Measurements from ENCODE around the gene GAPDH. TPM values are rescaled to one million over a fixed set of nuclear protein-coding genes. Genes with fewer than 3 reads are reported as not detected.
"Not testable (repeated sequence)": the region's sequence is repeated elsewhere in the genome, so short reads cannot be mapped to it uniquely, and the experiment has no call there.

GAPDH gene
- total RNA-seq, 4 donors from 2014 or later: 1,191 to 3,596 (median 1,852) TPM

- peak overlapping the region in 2 of 3 donors; percentile 10 to 43 for H3K4me3 ChIP-seq (replicated peaks in 1 of 3)
These were observed 20.8 kb downstream of the GAPDH start for GRCh38 chr12:6555018-6555691.

GRCh38 chr12:6556496-6556817 lies 22.1 kb downstream of the GAPDH start:
- H3K27ac ChIP-seq; H3K4me3 ChIP-seq (replicated peaks in 1 of 3); H3K27me3 ChIP-seq; intact Hi-C loops (cut with DNase I); H3K9me3 ChIP-seq; DNase-seq: not testable (repeated sequence)
- H3K36me3 ChIP-seq: peaks cover 22 to 27% of the 10 kb centered on the region in 2 donors
- WGBS, 2 donors: 89 to 93% methylated on average over 7 of the region's 7 CpGs
- peaks cover 41 to 46% of the 10 kb centered on the region in 2 donors for H3K4me1 ChIP-seq

More at GRCh38 chr12:6555018-6555691, 20.8 kb downstream of the GAPDH start:
- Histone ChIP-seq H3K9me3 (no peaks in the 10 kb centered on the region), H3K4me1 (peaks cover 37 to 47% of the 10 kb centered on the region in 2 donors), H3K27ac (peak overlapping the region in 2 of 3 donors; percentile 47 to 64), H3K27me3 (no peaks in the 10 kb centered on the region), H3K36me3 (peaks cover 9 to 17% of the 10 kb centered on the region in 2 donors)
- WGBS, 2 donors: 50 to 61% methylated on average over 42 to 48 of the region's 61 CpGs
- no peak for DNase-seq
- TF ChIP-seq POLR2A (IDR thresholded peaks at IDR 0.05) (no peak), CTCF (IDR thresholded peaks at IDR 0.05) (no peak)
- intact Hi-C loops (cut with DNase I): no loop called here

GRCh38 chr12:6556857-6557256 lies 22.5 kb downstream of the GAPDH start:
- Histone ChIP-seq H3K4me1 (peaks cover 37 to 42% of the 10 kb centered on the region in 2 donors), H3K27ac (no peak overlapping the region)
- intact Hi-C loops (cut with DNase I): no loop called here

DNA sequence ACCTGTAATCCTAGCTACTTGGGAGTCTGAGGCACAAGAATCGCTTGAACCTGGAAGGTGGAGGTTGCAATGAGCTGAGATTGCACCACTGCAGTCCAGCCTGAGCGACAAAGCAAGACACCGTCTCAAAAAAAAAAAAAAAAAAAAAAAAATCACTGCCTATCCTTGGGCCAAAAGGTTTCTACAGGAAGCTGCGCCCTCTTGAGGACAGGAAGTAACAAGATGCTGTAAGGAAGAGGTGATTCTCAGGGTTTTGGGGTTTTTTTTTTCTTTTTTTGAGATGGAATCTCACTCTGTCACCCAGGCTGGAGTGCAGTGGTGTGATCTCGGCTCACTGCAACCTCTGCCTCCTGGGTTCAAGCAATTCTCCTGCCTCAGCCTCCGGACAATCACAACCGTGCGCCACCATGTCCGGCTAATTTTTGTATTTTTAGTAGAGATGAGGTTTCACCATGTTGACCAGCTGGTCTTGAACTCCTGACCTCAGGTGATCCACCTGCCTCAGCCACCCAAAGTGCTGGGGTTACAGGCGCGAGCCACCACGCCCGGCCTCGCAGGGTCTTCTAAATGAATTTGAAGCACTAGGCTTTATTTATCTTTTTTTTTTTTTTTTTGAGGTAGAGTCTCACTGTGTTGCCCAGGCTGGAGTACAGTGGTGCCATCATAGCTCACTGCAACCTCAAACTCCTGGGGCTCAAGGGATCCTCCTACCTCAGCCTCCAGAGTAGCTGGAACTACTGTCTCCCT lies 23.9 kb downstream of the GAPDH start:
- 80 to 84% methylated on average over 14 of the region's 14 CpGs for WGBS, 2 donors
- Histone ChIP-seq H3K36me3 (peaks cover 34 to 41% of the 10 kb centered on the region in 2 donors), H3K4me1 (peaks cover 25 to 28% of the 10 kb centered on the region in 2 donors)
- H3K9me3 ChIP-seq; H3K27me3 ChIP-seq; DNase-seq; H3K27ac ChIP-seq; intact Hi-C loops (cut with DNase I); H3K4me3 ChIP-seq (replicated peaks in 1 of 3): not testable (repeated sequence)
- peak in 1 of 6 experiments; percentile 13 for TF ChIP-seq CTCF (IDR thresholded peaks at IDR 0.05)

More at GRCh38 chr12:6556857-6557256, 22.5 kb downstream of the GAPDH start:
- 93% methylated on average over 2 to 3 of the region's 4 CpGs for WGBS, 2 donors
- Histone ChIP-seq H3K27me3 (no peaks in the 10 kb centered on the region), H3K36me3 (peaks cover 26 to 31% of the 10 kb centered on the region in 2 donors), H3K4me3 (replicated peaks in 1 of 3) (no peak overlapping the region), H3K9me3 (no peaks in the 10 kb centered on the region)
- TF ChIP-seq CTCF (IDR thresholded peaks at IDR 0.05) (no peak), POLR2A (IDR thresholded peaks at IDR 0.05) (no peak)
- DNase-seq: no peak

GRCh38 chr12:6559500-6559899 lies 25.2 kb downstream of the GAPDH start:
- Histone ChIP-seq H3K27ac (peak overlapping the region in 2 of 3 donors; percentile 57 to 79), H3K4me1 (peaks cover 17 to 18% of the 10 kb centered on the region in 2 donors), H3K36me3 (peaks cover 41 to 43% of the 10 kb centered on the region in 2 donors), H3K27me3 (no peaks in the 10 kb centered on the region), H3K9me3 (no peaks in the 10 kb centered on the region), H3K4me3 (replicated peaks in 1 of 3) (no peak overlapping the region)
- TF ChIP-seq CTCF (IDR thresholded peaks at IDR 0.05) (peak in 2 of 6 experiments; percentile 21 to 43), POLR2A (IDR thresholded peaks at IDR 0.05) (peak in 1 of 2 donors; percentile 24)
- peak; percentile 84 to 87 for DNase-seq
- intact Hi-C loops (cut with DNase I): no loop called here
- 26 to 50% methylated on average over 1 of the region's 1 CpG for WGBS, 2 donors

Measured in thyroid gland (tissue), 4 donors.